ENCODE measurements around the gene SEMA4B.

Gene SEMA4B

GRCh38 chr15:90225504-90226234 lies 24.5 kb downstream of the SEMA4B start:
- no peak for DNase-seq (ENCODE audit: low read depth, low spot score)

- DNase-seq (ENCODE audit: low read depth, low spot score): no peak
These were observed 26.2 kb downstream of the SEMA4B start for GRCh38 chr15:90227336-90227735.

DNA sequence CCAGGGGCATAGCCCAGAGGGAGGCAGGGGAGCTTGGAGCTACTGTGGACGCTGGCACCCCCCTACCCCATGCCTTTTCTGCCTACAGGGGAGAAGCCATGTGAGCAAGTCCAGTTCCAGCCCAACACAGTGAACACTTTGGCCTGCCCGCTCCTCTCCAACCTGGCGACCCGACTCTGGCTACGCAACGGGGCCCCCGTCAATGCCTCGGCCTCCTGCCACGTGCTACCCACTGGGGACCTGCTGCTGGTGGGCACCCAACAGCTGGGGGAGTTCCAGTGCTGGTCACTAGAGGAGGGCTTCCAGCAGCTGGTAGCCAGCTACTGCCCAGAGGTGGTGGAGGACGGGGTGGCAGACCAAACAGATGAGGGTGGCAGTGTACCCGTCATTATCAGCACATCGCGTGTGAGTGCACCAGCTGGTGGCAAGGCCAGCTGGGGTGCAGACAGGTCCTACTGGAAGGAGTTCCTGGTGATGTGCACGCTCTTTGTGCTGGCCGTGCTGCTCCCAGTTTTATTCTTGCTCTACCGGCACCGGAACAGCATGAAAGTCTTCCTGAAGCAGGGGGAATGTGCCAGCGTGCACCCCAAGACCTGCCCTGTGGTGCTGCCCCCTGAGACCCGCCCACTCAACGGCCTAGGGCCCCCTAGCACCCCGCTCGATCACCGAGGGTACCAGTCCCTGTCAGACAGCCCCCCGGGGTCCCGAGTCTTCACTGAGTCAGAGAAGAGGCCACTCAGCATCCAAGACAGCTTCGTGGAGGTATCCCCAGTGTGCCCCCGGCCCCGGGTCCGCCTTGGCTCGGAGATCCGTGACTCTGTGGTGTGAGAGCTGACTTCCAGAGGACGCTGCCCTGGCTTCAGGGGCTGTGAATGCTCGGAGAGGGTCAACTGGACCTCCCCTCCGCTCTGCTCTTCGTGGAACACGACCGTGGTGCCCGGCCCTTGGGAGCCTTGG lies 27.0 kb downstream of the SEMA4B start:
- DNase-seq (ENCODE audit: low read depth, low spot score): no peak

DNA sequence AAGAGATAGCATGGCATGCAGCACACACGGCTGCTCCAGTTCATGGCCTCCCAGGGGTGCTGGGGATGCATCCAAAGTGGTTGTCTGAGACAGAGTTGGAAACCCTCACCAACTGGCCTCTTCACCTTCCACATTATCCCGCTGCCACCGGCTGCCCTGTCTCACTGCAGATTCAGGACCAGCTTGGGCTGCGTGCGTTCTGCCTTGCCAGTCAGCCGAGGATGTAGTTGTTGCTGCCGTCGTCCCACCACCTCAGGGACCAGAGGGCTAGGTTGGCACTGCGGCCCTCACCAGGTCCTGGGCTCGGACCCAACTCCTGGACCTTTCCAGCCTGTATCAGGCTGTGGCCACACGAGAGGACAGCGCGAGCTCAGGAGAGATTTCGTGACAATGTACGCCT lies 27.8 kb downstream of the SEMA4B start:
- no peak for DNase-seq (ENCODE audit: low read depth, low spot score)

DNA sequence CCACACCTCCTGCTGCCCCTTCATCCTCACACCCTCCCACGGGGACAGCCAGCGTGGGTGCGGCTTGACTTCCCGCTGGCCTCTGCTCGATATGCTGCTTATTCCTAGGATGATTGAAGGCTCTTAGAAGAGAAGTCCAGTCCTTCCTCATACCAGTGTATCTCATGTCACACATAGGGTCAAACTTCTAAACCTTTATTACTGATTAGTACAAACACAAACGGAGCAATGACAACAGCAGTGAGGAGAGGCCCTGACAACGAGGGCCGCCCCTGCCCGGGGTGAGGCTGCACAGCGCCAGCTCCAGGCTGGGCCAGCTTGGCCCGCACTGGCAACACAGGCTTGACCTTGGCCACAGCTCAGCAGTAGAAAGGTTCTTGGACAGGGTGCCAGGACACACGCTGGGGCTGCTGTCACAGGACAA lies 29.0 kb downstream of the SEMA4B start:
- no peak for DNase-seq (ENCODE audit: low read depth, low spot score)

GRCh38 chr15:90230610-90231009 lies 29.5 kb downstream of the SEMA4B start:
- DNase-seq (ENCODE audit: low read depth, low spot score): no peak

DNA sequence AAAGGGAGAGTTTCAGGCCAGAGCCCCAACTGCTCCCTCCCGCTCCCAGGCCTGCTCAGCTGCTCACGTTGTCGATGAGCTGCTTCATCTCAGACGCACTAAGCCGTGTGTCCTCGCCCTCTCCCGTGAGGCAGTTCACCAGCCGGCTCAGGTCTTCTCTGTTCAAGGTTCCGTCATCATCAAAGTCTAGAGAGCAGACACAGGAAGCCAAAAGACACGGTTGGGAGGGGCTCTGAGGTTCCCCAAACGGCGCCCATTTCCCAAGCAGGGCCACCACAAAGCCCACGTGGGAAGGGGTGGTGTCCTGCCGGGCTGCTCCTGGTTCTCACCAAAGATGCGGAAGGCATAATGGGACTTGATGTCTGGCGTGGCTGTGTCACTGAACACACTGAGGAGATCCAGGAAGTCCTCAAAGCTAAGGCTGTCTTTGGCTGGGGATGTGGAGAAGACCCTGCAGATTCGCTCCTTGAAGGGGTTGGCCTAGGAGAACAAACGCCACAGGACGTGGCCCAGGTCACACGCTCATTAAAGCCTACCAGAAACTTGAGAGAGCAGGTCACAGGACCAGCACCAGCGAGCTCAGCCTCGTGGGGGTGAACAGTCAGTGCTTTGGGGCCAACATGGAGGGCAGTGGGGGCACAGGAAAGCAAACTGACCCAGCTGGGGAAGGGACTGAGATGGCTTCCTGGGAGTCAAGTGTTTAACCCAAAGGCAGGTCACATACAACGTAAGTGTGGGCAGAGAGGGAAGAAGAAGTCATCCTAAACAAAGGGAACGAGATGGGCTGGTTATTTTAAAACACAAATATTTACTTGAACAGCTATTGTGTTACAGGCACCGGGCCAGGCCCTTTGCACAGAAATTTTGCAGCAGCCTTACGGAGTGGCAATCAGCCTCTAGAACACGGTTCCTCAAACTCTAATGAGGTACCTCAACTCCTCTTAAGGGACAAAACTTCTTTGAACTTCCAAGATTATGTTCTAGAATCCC lies 30.2 kb downstream of the SEMA4B start:
- no peak for DNase-seq (ENCODE audit: low read depth, low spot score)

DNA sequence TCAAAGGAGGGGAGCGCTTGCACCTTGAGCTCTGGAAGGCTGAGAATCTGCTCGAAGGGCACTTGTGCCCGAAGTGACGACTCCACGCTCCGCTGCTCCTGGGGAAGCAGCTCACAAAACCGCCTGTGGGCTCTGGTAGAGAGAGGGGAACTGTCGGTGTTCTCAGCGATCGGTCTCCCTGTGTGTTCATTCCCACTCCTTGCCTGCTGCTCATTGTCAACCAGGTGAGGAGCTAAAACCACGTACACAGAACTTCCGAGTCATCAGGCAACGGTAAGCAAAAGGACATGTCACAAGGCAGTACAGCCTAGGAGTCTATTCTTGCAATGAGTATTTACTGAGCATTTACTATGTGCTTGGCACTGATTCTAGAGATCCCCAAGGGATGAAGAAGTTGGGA lies 31.1 kb downstream of the SEMA4B start:
- DNase-seq (ENCODE audit: low read depth, low spot score): no peak

DNA sequence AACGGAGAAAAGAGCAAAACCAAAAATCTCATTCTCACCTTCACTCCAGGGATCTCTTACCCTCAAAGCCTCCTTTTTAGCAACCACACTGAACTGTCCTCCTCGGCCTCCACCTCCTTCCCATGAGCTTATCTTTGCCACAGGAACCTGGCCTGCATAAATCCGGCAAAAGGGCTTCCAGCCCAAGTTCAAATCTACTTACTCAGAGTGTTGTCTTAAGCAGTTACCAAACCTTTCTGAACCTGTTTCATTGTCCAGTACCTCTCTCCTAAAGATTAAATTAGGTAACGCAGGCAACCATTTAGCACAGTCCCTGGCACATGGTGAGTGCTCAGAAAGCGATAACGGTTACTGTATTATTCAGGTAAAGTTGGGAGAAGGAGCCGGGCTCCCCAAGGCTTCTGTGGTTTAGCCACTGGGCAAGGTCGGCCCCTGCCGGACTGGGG lies 31.8 kb downstream of the SEMA4B start:
- DNase-seq (ENCODE audit: low read depth, low spot score): no peak

DNA sequence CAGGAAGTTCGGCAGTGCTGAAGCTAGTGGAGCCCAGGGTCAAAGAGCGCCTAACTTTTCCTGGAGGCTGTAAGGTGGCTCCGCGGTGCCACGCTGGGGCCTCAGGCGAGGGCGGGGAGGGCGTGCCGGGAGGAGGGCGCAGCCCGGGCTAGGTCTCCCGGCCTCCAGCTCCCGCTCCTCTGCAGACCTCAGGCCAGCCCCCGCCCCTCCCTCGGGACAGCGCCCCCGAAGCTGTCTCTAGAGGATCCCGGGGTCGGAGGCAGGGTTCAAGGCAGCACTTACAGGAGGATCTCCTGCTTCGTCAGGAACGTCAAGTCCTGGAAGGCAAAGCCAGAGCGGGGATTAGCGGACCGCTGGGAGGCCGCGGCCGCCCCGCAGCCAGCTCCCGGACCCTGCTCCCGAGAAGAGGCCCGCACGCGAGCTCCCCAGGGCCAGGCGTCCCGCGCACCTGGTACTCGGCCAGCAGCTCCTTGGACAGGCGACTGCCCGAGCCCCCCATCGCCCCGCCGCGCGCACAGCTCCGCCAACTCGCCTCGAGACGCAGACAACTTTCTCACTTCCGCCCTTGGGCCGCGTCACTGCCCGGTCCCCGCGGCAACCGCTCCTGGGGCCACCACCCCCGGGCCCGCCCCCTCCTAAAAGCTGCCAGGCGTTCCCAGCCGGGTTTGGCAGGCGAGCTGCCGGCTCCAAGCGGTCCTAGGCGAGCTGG lies 32.4 kb downstream of the SEMA4B start, which contains the start of gene CIB1:
CIB1 (minus strand) TSS at position 555 of the 709 bp plus-strand sequence; CDS start at position 499, 56 bp downstream.
- peak; percentile 76 for DNase-seq (ENCODE audit: low read depth, low spot score)

DNA sequence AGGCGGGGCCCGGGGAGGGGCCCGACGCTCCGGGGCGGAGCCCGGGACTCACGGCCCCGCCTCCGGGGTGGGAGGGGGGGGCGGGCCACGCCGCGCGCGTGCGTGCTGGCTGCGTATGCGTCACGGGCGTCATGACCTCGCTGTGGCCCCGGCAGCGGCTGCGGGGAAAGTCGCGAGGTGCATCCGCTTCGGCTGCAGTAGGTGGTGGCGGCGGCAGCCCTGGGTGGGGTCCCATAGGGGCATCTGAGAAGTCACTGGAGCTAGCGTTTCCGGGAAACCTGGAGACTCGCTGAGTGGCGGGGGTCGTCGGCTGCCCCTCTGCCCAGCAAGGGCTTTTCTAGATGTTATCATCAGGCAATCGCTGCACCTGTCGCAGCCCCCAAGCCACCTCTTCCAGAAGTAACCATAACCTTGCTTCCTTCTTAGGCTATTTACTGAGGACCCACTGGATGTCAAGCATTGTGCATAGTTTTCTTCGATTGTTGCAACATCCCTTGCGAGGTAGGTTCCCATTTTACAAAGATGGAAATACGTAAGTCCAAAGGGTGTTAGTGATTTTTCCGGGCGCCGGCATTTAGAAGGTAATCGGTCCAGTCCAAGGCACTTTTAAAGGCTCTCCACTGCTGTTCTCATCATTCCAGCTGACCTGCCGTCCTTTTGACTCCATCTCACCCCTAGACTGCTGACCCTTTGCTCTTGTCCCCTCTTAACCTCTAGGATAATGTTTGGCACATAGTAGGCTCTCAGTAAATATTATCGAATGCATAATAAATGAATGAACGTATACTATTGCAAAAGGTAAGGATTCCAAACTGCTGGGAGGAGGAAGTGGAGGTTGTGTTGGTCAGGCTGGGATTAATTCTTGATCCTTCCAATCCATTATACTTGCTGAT lies 33.2 kb downstream of the SEMA4B start, which contains the start of gene GDPGP1:
GDPGP1 (plus strand) TSS at position 114 of the 893 bp plus-strand sequence. CDS start 6,700 bp downstream, outside the sequence.
- no peak for DNase-seq (ENCODE audit: low read depth, low spot score)

- no peak for DNase-seq (ENCODE audit: low read depth, low spot score)
These were observed 38.2 kb downstream of the SEMA4B start for GRCh38 chr15:90239371-90239770.

- DNase-seq (ENCODE audit: low read depth, low spot score): no peak
These were observed 39.7 kb downstream of the SEMA4B start for GRCh38 chr15:90240856-90241255.

GRCh38 chr15:90241343-90242192 lies 40.4 kb downstream of the SEMA4B start:
- DNase-seq (ENCODE audit: low read depth, low spot score): no peak

- DNase-seq (ENCODE audit: low read depth, low spot score): no peak
These were observed 43.0 kb downstream of the SEMA4B start for GRCh38 chr15:90243943-90244639.

DNA sequence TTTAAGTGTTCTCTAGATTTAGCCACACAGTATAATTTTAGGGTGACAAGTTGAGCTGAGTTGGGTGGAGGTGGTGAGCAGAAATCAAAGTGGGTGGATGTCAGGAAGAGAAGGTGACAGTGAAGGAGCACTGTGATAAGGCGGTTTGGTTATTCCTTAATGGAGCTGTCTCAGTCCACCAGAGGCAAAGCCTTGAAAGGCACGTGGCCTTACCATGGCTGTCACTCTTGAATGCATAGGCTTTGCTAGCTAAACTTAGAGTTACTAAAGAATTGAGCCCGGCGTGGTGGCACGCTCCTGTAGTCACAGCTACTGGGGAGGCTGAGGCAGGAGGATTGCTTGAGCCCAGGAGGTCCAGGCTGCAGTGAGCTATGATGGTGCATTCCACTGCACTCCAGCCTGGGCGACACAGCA lies 47.7 kb downstream of the SEMA4B start:
- DNase-seq (ENCODE audit: low read depth, low spot score): no peak

GRCh38 chr15:90249203-90249863 lies 48.2 kb downstream of the SEMA4B start, which contains the start of gene TTLL13:
Gene TTLL13 (plus strand): TSS chr15:90249556. CDS start chr15:90250631, 1,075 bp downstream.
- no peak for DNase-seq (ENCODE audit: low read depth, low spot score)
